ENCODE measurements around the gene ELOB. TPM values are rescaled to one million over a fixed set of nuclear protein-coding genes. Genes with fewer than 3 reads are reported as not detected.

ELOB gene
- total RNA-seq, 1 experiment from 2014 or later, result 259 TPM

DNA sequence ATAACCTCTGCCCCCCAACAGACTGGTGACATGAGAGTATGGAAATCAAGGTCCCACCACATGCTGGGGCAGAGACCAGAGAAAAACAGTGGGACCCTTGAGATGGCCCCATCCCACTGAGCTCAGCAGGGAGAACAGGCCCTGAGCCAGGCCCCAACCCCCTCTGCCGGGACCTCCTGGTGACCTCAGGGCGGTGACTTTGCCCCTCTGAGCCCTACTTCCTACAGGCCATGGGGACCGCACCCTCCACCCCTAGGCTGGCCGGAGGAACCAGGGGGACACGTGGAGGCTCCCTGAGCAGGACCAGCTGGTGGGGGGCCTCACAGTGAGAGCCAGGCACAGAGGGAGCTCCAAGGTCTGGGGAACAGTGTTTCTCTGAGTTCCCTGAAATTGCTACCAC lies 38.5 kb downstream of the ELOB start:
- no peaks in the 10 kb centered on the region for H3K36me3 ChIP-seq (ENCODE audit: low read depth)
- no peaks in the 10 kb centered on the region for H3K9me3 ChIP-seq (ENCODE audit: insufficient read depth, low read depth)
- H3K9me2 ChIP-seq (ENCODE audit: insufficient read depth), result no peaks in the 10 kb centered on the region
- no peak overlapping the region for H2AFZ ChIP-seq
- ChIA-PET POLR2A (ENCODE audit: unreplicated experiment) (interaction anchor here (0.7 kb wide), 1 partner anchor 189 kb away, joined by 4 read pairs; no protein-coding TSS in a partner anchor), CTCF (no interaction called here)
- H3K27me3 ChIP-seq (ENCODE audit: insufficient read depth, low read depth), result no peaks in the 10 kb centered on the region
- H3K4me3 ChIP-seq, result no peak overlapping the region
- H3K27ac ChIP-seq, result no peak overlapping the region
- intact Hi-C loops (cut with micrococcal nuclease; ENCODE audit: unreplicated experiment), result no loop called here
- no TSS peak for BruUV-seq (replicated peaks)
- H4K20me1 ChIP-seq (ENCODE audit: insufficient read depth), result no peaks in the 10 kb centered on the region
- no peak overlapping the region for H3K4me2 ChIP-seq
- no peaks in the 10 kb centered on the region for H3F3A ChIP-seq (ENCODE audit: insufficient read depth, low read depth)
- H3K79me2 ChIP-seq (ENCODE audit: low read depth), result no peaks in the 10 kb centered on the region
- H3K4me1 ChIP-seq (replicated peaks; ENCODE audit: insufficient read depth), result no peaks in the 10 kb centered on the region
- no peak for TF ChIP-seq EZH2 (IDR thresholded peaks at IDR 0.05; ENCODE audit: low read depth)
- TF ChIP-seq, protein P1, sequence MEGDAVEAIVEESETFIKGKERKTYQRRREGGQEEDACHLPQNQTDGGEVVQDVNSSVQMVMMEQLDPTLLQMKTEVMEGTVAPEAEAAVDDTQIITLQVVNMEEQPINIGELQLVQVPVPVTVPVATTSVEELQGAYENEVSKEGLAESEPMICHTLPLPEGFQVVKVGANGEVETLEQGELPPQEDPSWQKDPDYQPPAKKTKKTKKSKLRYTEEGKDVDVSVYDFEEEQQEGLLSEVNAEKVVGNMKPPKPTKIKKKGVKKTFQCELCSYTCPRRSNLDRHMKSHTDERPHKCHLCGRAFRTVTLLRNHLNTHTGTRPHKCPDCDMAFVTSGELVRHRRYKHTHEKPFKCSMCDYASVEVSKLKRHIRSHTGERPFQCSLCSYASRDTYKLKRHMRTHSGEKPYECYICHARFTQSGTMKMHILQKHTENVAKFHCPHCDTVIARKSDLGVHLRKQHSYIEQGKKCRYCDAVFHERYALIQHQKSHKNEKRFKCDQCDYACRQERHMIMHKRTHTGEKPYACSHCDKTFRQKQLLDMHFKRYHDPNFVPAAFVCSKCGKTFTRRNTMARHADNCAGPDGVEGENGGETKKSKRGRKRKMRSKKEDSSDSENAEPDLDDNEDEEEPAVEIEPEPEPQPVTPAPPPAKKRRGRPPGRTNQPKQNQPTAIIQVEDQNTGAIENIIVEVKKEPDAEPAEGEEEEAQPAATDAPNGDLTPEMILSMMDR (conservative IDR thresholded peaks at IDR 0.05), result no peak
- DNase-seq, result no peak

DNA sequence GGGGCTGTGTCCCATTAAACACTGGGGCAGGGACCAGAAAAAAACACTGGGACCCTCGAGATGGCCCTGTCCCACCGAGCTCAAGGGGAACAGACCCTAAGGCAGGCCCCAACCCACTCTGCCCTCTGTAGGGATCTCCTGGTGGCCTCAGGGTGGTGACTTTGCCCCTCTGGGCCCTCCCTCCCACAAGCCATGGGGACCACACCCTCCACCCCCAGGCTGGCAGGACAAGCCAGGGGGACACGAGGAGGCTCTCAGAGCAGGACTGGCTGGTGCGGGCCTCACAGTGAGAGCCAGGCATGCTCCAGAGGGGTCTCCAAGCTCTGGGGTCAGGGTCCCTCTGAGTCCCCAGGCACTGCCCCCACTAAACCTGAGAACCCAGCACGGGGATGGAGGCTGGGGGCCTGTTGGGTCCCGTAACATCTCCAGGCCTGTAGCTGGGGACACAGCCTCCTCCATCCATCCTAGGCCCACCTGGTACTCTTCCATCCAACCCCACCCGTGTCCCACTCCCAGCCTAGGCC lies 39.1 kb downstream of the ELOB start:
- H3K4me1 ChIP-seq (replicated peaks; ENCODE audit: insufficient read depth), result no peaks in the 10 kb centered on the region
- DNase-seq, result no peak
- H3K79me2 ChIP-seq (ENCODE audit: low read depth), result no peaks in the 10 kb centered on the region
- no peaks in the 10 kb centered on the region for H3F3A ChIP-seq (ENCODE audit: insufficient read depth, low read depth)
- BruUV-seq (replicated peaks), result no TSS peak
- H2AFZ ChIP-seq, result no peak overlapping the region
- H3K9me2 ChIP-seq (ENCODE audit: insufficient read depth), result no peaks in the 10 kb centered on the region
- POLR2A ChIA-PET (ENCODE audit: unreplicated experiment), result no interaction called here
- H3K27me3 ChIP-seq (ENCODE audit: insufficient read depth, low read depth), result no peaks in the 10 kb centered on the region
- TF ChIP-seq, protein P1 (conservative IDR thresholded peaks at IDR 0.05), result no peak
- no peak for TF ChIP-seq EZH2 (IDR thresholded peaks at IDR 0.05; ENCODE audit: low read depth)
- no peak overlapping the region for H3K4me2 ChIP-seq
- intact Hi-C loops (cut with micrococcal nuclease; ENCODE audit: unreplicated experiment), result no loop called here
- H3K27ac ChIP-seq, result no peak overlapping the region
- no peak overlapping the region for H3K4me3 ChIP-seq
- no peaks in the 10 kb centered on the region for H4K20me1 ChIP-seq (ENCODE audit: insufficient read depth)
- H3K36me3 ChIP-seq (ENCODE audit: low read depth), result no peaks in the 10 kb centered on the region
- H3K9me3 ChIP-seq (ENCODE audit: insufficient read depth, low read depth), result no peaks in the 10 kb centered on the region
- CTCF ChIA-PET, result interaction anchor here (0.6 kb wide), 1 partner anchor 10 kb away, joined by 5 read pairs; no protein-coding TSS in a partner anchor

DNA sequence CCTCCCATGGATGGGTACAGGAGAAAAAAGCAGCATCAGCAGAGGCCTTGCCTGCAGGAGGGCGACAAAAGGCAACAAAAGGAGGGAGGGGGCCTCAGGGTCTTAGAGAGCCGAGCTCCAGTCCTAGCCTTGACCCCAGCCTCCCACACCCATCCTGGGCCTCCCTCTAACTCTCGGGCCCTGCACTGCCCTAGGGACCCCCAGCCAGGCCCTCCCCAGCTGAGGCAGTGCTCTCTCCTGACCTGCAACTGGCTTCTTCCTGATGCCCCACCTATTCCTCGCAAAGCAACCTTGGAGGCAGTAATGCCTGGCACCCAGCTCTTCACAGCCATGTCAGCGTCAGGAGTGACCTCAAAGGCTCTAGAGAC lies 39.9 kb downstream of the ELOB start:
- CTCF ChIA-PET, result interaction anchor here (0.6 kb wide), 1 partner anchor 10 kb away, joined by 5 read pairs; no protein-coding TSS in a partner anchor
- no TSS peak for BruUV-seq (replicated peaks)

More for the DNA sequence above, 39.9 kb downstream of the ELOB start:
- no peak overlapping the region for H3K27ac ChIP-seq
- H3K79me2 ChIP-seq (ENCODE audit: low read depth), result no peaks in the 10 kb centered on the region
- H3K9me2 ChIP-seq (ENCODE audit: insufficient read depth), result no peaks in the 10 kb centered on the region
- intact Hi-C loops (cut with micrococcal nuclease; ENCODE audit: unreplicated experiment), result no loop called here
- no peak overlapping the region for H3K4me3 ChIP-seq
- TF ChIP-seq EZH2 (IDR thresholded peaks at IDR 0.05; ENCODE audit: low read depth), result no peak
- TF ChIP-seq, protein P1 (conservative IDR thresholded peaks at IDR 0.05), result no peak
- no peak for DNase-seq
- no peaks in the 10 kb centered on the region for H3K27me3 ChIP-seq (ENCODE audit: insufficient read depth, low read depth)
- no peak overlapping the region for H3K4me2 ChIP-seq
- POLR2A ChIA-PET (ENCODE audit: unreplicated experiment), result no interaction called here
- no peaks in the 10 kb centered on the region for H3K4me1 ChIP-seq (replicated peaks; ENCODE audit: insufficient read depth)
- no peaks in the 10 kb centered on the region for H4K20me1 ChIP-seq (ENCODE audit: insufficient read depth)
- H3F3A ChIP-seq (ENCODE audit: insufficient read depth, low read depth), result no peaks in the 10 kb centered on the region
- no peak overlapping the region for H2AFZ ChIP-seq
- no peaks in the 10 kb centered on the region for H3K36me3 ChIP-seq (ENCODE audit: low read depth)
- no peaks in the 10 kb centered on the region for H3K9me3 ChIP-seq (ENCODE audit: insufficient read depth, low read depth)
